8988T (cell line): ENCODE measurements around the gene METTL17.
"Not testable (repeated sequence)": the region's sequence is repeated elsewhere in the genome, so short reads cannot be mapped to it uniquely, and the experiment has no call there.

ENCODE experiments used
- DNase-seq: peaks from one replicate; pipeline ENCODE4 v3.0.0; 2011

Gene METTL17, protein sequence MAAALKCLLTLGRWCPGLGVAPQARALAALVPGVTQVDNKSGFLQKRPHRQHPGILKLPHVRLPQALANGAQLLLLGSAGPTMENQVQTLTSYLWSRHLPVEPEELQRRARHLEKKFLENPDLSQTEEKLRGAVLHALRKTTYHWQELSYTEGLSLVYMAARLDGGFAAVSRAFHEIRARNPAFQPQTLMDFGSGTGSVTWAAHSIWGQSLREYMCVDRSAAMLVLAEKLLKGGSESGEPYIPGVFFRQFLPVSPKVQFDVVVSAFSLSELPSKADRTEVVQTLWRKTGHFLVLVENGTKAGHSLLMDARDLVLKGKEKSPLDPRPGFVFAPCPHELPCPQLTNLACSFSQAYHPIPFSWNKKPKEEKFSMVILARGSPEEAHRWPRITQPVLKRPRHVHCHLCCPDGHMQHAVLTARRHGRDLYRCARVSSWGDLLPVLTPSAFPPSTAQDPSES

DNA sequence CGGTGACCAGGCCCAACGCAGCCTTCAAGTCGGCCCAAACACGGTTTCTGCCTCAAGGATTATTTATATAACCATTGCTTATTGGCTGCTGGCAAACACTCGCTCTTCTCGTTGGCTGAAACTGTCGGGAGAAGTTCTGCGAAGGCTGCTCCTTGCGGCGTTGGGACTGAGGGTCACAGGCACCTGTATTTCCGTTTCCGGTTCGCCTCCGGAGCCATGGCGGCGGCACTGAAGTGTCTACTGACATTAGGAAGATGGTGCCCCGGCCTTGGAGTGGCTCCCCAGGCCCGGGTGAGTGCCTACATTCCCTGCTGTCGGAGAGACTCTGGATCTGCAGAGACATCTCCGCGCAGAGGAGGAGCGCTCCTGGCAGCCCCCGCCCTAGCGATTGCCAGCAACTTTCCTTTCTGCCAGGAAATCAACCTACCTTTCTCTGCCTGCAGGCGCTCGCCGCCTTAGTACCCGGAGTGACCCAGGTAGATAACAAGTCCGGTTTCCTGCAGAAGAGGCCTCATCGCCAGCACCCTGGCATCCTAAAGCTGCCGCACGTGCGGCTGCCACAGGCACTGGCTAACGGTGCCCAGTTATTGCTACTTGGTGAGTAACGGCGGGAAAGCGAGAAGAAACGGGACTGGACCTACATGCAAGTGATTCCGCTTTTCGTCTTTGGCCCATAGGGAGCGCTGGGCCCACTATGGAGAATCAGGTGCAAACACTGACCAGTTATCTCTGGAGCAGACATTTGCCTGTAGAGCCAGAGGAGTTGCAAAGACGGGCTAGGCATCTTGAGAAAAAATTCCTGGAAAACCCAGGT, at the start of gene METTL17:
METTL17 (plus strand) TSS at position 194 of the 814 bp plus-strand sequence; CDS start at position 217, 23 bp downstream.
- DNase-seq: peak; percentile 46

DNA sequence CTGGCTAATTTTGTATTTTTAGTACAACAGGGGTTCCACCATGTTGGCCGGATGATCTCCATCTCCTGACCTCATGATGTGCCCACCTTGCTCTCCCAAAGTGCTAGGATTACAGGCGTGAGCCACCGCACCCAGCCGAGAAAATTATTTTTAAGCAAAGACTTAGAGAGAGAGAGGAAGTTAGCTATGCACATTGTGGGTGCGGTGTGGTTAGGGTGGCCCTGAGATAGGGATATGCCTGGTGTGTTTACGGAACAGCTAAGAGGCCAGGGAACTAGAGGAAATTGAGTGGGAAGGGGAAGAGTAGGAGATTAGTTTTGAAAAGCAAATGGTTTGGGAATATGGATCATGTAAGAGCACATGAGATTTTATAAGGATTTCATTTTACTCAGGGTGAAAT, 44.6 kb upstream of the METTL17 start:
- not testable (repeated sequence) for DNase-seq

GRCh38 chr14:20946707-20947106, 43.1 kb upstream of the METTL17 start:
- not testable (repeated sequence) for DNase-seq

DNA sequence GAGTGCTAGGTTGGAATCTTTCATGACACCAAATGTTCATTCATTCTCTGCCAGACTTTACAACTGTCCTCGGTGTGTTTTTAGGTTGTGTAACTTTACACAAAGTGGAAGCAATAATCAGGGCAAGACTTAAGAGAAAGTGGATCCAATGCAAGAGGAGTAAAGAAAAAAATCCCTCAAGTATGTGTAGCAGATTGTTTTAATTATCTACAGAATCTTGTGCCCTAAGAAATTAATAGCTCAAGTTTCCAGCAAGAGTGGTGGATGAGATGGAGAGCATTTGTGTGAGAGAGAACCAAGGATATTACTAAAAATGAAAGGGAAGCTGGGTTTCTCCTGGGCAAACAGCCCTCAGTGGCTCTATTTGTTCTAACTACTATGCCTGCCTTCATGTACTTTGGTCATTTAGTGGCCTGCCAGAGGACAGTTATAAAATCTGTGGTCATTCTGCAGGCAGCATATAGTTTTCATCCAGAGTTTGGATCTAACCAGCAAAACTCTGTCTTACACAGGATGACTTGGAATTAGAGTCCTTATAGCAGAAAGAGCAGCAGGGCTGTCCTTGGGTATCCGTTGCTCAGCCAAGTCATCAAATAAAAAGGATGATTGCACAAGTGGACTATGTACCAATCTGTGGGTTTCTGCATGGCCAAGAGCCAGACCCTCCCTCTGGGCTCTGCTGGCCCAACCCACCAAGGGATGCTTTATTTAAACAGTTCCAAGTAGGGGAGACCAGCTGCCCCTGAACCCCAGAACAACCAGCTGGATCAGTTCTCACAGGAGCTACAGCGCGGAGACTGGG, 34.8 kb upstream of the METTL17 start, which contains the start of gene RNASE2:
RNASE2 (plus strand) TSS at position 752 of the 802 bp plus-strand sequence. CDS start 285 bp downstream, outside the sequence.
- not testable (repeated sequence) for DNase-seq

GRCh38 chr14:20955538-20955873, 34.3 kb upstream of the METTL17 start:
- DNase-seq: not testable (repeated sequence)

DNA sequence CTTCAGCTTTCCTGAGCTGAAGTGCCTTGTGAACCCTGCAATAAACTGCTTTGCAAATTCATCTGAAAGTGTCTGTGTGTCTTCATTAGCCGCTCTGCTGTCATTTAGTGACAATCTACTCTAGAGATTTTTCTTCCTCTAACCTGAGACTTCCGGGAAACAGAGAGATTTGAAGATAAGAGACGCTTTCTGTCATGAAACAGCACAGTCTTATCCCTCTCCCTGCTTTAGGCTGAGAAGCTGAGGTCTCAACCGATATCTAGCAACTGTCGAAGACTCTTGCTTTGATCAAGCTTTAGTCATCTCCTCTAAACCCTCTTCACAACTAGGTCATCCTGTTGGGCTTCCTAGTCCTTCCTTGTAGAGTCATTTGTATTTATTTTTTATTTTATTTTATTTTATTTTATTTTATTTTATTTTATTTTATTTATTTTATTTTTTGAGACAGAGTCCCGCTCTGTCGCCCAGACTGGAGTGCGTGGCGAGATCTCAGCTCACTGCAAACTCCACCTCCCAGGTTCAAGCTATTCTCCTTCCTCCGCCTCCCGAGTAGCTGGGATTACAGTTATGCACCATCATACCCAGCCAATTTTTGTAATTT, 33.3 kb upstream of the METTL17 start:
- DNase-seq: no peak

- not testable (repeated sequence) for DNase-seq
These were observed 30.8 kb upstream of the METTL17 start for GRCh38 chr14:20958946-20959345.

- DNase-seq: no peak
These were observed 20.4 kb upstream of the METTL17 start for GRCh38 chr14:20969336-20969735.

GRCh38 chr14:20970647-20970982, 19.2 kb upstream of the METTL17 start:
- DNase-seq: no peak

- peak; percentile 42 for DNase-seq
These were observed 18.6 kb upstream of the METTL17 start for GRCh38 chr14:20970983-20971704.

DNA sequence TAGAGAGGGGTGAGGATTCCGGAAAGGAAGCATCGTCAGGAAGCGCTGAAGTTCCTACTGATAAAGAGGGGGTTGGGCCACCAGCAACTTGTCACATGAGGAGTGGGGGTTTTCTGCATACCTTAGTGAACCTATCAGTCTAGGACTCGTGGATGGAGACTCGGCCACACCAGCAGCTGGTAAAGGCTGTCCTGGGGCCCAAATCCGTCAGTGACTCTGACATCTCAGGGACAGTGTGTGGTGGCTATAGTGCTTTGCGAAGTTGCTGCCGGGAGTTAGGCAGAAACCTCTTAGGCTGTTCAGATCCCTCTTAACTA, 18.1 kb upstream of the METTL17 start:
- DNase-seq: no peak

DNA sequence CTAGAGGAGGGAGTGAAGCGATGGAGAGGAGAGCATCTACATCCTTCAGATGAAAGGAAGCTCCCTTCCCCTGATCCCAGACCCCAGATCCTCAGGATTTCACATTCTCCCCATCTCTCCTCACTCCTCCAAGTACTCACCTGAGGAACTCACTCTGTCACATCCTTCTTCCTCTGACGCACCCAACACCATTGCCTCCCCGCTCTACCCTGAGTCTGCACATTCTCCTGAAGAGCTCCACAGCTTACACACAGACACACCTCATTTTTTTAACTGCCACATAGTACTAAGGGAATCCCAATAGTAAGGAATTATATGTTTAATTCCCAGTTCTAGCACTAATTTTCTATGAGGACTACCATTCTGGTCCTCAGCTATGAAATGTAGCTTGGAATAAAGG, 16.3 kb upstream of the METTL17 start:
- DNase-seq: no peak

- DNase-seq: no peak
These were observed 13.5 kb upstream of the METTL17 start for GRCh38 chr14:20976291-20976690.

- no peak for DNase-seq
These were observed 11.1 kb upstream of the METTL17 start for GRCh38 chr14:20978687-20979086.

GRCh38 chr14:20980906-20981305, 8.9 kb upstream of the METTL17 start:
- no peak for DNase-seq

GRCh38 chr14:20982646-20983369, 7.0 kb upstream of the METTL17 start:
- DNase-seq: no peak

DNA sequence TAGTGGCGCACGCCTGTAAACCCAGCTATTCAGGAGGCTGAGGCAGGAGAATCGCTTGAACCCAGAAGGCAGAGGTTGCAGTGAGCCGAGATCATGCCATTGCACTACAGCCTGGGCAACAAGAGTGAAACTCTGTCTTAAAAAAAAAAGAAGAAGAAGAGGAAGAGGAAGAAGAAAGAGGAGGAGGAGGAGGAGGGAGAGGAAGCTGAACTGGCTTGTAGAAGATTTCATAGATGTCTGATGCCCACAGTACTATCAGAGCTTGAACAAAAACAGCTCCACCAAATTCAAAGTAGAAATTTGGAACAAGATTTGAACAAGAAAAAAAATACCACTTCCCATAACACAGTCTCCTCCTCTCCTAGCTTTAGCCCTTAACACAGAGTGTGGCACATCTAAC, 4.1 kb upstream of the METTL17 start:
- not testable (repeated sequence) for DNase-seq

DNA sequence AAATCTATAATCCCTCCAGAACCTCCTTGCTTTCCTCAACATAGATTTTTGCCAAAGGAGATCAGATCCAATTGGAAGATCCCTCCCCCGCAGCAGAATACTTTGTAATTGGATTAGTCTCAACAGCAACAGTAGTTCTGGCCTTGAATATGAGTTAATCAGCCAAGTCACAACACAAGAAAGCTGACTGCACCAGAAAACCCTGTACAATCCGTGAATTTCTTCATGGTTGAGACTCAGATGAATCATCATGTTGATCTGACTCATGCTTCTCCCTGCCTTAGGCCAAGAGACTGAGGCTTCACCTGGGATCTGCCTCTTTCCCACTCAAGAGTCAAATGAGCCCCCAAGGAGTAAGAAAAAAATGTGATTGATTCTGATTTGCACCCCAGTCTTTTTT, 3.0 kb upstream of the METTL17 start:
- peak; percentile 53 for DNase-seq

DNA sequence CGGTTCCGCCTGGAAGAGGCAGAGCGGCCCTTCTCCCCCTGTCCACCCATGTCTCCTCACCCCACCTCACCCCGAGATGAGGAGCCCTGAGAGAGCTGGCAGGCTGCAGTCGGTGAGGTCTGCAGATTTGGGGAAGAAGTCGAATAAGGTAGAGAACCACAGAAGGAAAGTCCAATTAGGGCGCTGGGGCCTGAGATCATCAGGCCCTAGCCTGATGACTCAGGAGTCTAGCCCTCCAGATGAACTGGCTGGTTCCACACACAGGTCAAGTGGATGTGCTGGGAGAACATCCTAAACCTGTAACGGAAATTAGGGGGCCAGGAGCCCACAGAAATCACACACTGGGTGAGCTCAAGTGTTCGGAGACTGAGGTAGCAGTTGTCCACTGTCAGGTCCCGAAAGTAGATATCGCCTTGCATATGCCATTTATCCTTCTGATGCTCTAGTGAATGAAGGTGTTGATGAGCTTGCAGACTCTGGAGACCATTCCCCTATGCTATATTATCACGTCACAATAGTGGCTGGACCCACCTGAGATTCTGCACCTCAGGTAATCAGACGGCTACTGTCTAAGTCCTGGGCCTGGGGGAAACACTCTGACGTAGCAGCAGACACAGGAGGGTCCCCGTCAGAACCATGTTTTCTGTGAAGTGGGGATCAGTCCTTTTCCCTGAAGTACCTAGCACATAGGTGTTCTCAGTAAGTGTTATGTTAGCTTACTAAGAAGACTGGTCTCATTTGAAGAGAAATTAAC, 886 bp upstream of the METTL17 start:
- DNase-seq: no peak

DNA sequence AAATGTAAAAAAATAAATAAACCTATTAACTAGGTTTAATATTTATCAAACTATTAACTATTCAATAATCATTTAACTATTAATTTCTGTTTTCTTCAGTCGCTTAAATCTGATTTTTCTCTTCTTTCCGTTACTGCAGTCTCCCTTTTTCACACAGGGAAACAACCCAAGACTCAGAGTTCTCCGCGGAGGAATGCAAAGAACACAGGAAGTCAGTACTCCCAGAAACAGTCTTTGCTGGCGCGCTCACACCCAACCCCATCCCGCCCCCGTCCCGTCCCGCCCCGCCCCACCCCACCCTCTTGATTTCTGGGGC, 351 bp upstream of the METTL17 start:
- DNase-seq: no peak

DNA sequence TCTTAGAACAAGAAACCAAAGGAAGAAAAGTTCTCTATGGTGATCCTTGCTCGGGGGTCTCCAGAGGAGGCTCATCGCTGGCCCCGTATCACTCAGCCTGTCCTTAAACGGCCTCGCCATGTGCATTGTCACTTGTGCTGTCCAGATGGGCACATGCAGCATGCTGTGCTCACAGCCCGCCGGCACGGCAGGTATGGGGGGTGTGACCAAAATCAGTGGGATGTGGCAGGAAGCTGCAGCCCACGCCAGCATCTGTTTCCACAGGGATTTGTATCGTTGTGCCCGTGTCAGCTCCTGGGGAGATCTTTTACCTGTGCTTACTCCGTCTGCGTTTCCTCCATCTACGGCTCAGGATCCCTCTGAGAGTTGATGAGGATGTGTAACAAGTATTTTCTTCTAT, 6.7 kb downstream of the METTL17 start:
- no peak for DNase-seq
